HepG2 (cell line): Measurements from ENCODE around the gene EFCAB8. TPM values are rescaled to one million over a fixed set of nuclear protein-coding genes. Genes with fewer than 3 reads are reported as not detected.
A peak's percentile ranks its signal among the peaks of the same experiment; 100 is the strongest.

Experiments
- AKNA ChIP-seq: sonication (generic); formaldehyde crosslinking; IDR thresholded peaks from 2 replicates; pipeline ENCODE4 v1.4.0; 2020; ENCODE audit warnings: missing genetic modification reagents, borderline replicate concordance
- CCAR2 ChIP-seq: fragments of 200-400 bp; formaldehyde crosslinking; optimal IDR thresholded peaks from 2 replicates; pipeline ENCODE3; 2018; ENCODE audit warnings: low read depth, mild to moderate bottlenecking, low read length, moderate library complexity
- CEBPG ChIP-seq: IDR thresholded peaks from 2 replicates; pipeline ENCODE4 v1.6.1; 2016
- EP300 ChIP-seq, 3 experiments: sonication (generic) in 1 of 3; formaldehyde crosslinking in 1 of 3; IDR thresholded peaks; 2 replicates each; pipeline versions ENCODE4 v1.5.1 to v1.6.1; 2011 to 2020; ENCODE audit warnings: low read depth in 2 of 3, low read length in 2 of 3, borderline replicate concordance in 1 of 3, improper control_type of control experiment in 1 of 3, mild to moderate bottlenecking in 1 of 3, missing genetic modification reagents in 1 of 3, moderate library complexity in 1 of 3
- HOXD1 ChIP-seq: sonication (generic); formaldehyde crosslinking; IDR thresholded peaks from 2 replicates; pipeline ENCODE4 v1.5.0; 2020; ENCODE audit warnings: missing genetic modification reagents
- JUN ChIP-seq: sonication (generic); formaldehyde crosslinking; IDR thresholded peaks from 2 replicates; pipeline ENCODE4 v1.4.0; 2020; ENCODE audit warnings: mild to moderate bottlenecking, missing genetic modification reagents
- NCOA2 ChIP-seq: sonication (generic); formaldehyde crosslinking; IDR thresholded peaks from 2 replicates; pipeline ENCODE4 v1.8.0; 2022; ENCODE audit warnings: inconsistent platforms
- ZEB1 ChIP-seq: IDR thresholded peaks from 2 replicates; pipeline ENCODE4 v1.6.1; 2012; ENCODE audit warnings: mild to moderate bottlenecking, low read depth, inconsistent platforms; ENCODE audit not compliant: insufficient replicate concordance
- ZNF12 ChIP-seq: sonication (generic); formaldehyde crosslinking; IDR thresholded peaks from 2 replicates; pipeline ENCODE4 v1.5.0; 2020; ENCODE audit warnings: missing genetic modification reagents
- ZNF18 ChIP-seq: sonication (generic); formaldehyde crosslinking; IDR thresholded peaks from 2 replicates; pipeline ENCODE4 v1.8.0; 2022; ENCODE audit warnings: mild to moderate bottlenecking, missing genetic modification reagents; ENCODE audit not compliant: insufficient replicate concordance
- ZNF749 ChIP-seq: sonication (generic); formaldehyde crosslinking; IDR thresholded peaks from 2 replicates; pipeline ENCODE4 v1.8.0; 2022; ENCODE audit warnings: mild to moderate bottlenecking, missing genetic modification reagents, moderate library complexity, borderline replicate concordance
- polyA plus RNA-seq, 8 experiments: library from polyadenylated mRNA; depleted of rRNA in 3 of 8; stranded (reverse) in 7 of 8; unstranded in 1 of 8; fragments of >200 nt; fragmentation: Illumina TruSeq in 4 of 8; extraction: Trizol in 4 of 8; gene quantifications; 2 replicates each; pipeline versions ENCODE4 v1.2.1 to v1.2.3, GENCODE V29; 2011 to 2016; ENCODE audit warnings: low read depth in 4 of 8, missing spikeins in 1 of 8, mixed read lengths in 1 of 8; ENCODE audit not compliant: insufficient read depth in 1 of 8
- total RNA-seq, 5 experiments: library from RNA; depleted of rRNA; stranded (reverse); fragments of >200 nt; fragmentation: Illumina TruSeq; extraction: Trizol; gene quantifications; 2 replicates each; pipeline ENCODE4 v1.2.3, GENCODE V29; 2016; ENCODE audit warnings: low read depth in 1 of 5
- TF ChIP-seq, protein P1 (sequence below): sonication (generic); formaldehyde crosslinking; IDR thresholded peaks from 2 replicates; pipeline ENCODE4 v1.4.0; 2020; ENCODE audit warnings: mild to moderate bottlenecking, missing genetic modification reagents
- TF ChIP-seq, protein P2 (sequence below): sonication (generic); formaldehyde crosslinking; IDR thresholded peaks from 2 replicates; pipeline ENCODE4 v1.5.1; 2020; ENCODE audit warnings: mild to moderate bottlenecking, missing genetic modification reagents, moderate library complexity

The EFCAB8 gene
- total and polyA plus RNA-seq, 2 of the 13 experiments (the other 11 are each of a cell fraction or from before 2014, with no cell fraction given): 0.15 to 0.22 TPM

- TF ChIP-seq ZNF18 (CRISPR knock-in tag) (no peak), AKNA (CRISPR knock-in tag) (peak; percentile 83; the same call in 1 of the 2 replicates), CCAR2 (no peak), ZNF749 (CRISPR knock-in tag) (peak; percentile 11; the same call in 1 of the 2 replicates), ZNF12 (no peak; the same call in 1 of the 2 replicates), JUN (CRISPR knock-in tag) (no peak), NCOA2 (CRISPR knock-in tag) (no peak), ZEB1 (no peak), HOXD1 (CRISPR knock-in tag) (0 out of 2 replicates have a peak, but pooled peaks have one; percentile 30), CEBPG (CRISPR knock-in tag) (no peak; the same call in 1 of the 2 replicates), EP300 (IDR thresholded peaks at IDR 0.05; ENCODE audit: low read depth in 2 of 2, low read length in 2 of 2) (no peak), EP300 (CRISPR knock-in tag; IDR thresholded peaks at IDR 0.05; ENCODE audit: borderline replicate concordance) (peak; percentile 18; the same call in 1 of the 2 replicates)
- TF ChIP-seq, protein P1, sequence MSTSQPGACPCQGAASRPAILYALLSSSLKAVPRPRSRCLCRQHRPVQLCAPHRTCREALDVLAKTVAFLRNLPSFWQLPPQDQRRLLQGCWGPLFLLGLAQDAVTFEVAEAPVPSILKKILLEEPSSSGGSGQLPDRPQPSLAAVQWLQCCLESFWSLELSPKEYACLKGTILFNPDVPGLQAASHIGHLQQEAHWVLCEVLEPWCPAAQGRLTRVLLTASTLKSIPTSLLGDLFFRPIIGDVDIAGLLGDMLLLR: no peak
- TF ChIP-seq, protein P2, sequence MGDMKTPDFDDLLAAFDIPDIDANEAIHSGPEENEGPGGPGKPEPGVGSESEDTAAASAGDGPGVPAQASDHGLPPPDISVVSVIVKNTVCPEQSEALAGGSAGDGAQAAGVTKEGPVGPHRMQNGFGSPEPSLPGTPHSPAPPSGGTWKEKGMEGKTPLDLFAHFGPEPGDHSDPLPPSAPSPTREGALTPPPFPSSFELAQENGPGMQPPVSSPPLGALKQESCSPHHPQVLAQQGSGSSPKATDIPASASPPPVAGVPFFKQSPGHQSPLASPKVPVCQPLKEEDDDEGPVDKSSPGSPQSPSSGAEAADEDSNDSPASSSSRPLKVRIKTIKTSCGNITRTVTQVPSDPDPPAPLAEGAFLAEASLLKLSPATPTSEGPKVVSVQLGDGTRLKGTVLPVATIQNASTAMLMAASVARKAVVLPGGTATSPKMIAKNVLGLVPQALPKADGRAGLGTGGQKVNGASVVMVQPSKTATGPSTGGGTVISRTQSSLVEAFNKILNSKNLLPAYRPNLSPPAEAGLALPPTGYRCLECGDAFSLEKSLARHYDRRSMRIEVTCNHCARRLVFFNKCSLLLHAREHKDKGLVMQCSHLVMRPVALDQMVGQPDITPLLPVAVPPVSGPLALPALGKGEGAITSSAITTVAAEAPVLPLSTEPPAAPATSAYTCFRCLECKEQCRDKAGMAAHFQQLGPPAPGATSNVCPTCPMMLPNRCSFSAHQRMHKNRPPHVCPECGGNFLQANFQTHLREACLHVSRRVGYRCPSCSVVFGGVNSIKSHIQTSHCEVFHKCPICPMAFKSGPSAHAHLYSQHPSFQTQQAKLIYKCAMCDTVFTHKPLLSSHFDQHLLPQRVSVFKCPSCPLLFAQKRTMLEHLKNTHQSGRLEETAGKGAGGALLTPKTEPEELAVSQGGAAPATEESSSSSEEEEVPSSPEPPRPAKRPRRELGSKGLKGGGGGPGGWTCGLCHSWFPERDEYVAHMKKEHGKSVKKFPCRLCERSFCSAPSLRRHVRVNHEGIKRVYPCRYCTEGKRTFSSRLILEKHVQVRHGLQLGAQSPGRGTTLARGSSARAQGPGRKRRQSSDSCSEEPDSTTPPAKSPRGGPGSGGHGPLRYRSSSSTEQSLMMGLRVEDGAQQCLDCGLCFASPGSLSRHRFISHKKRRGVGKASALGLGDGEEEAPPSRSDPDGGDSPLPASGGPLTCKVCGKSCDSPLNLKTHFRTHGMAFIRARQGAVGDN (CRISPR knock-in tag): no peak; the same call in 1 of the 2 replicates
These were observed 149.9 kb downstream of the EFCAB8 start (continued) for GRCh38 chr20:33008336-33009213.
